Activated naive CD4-positive, alpha-beta T cell treated with anti-CD3 and anti-CD28 coated beads, Interleukin-2, amount 10 ng/mL, durations not matched to agents 7 days and 5 days (primary cell): ENCODE measurements around the gene CDH6.

ENCODE experiments used
- CTCF ChIA-PET: fragments of 350-600 bp; sonication (Branson Sonifier 250); formaldehyde crosslinking; loops from one replicate; lab custom pipeline; 2021; ENCODE audit warnings: antibody characterized with exemption; lab: Charles Lee
- DNase-seq: peaks from one replicate; pipeline ENCODE4 v3.0.0-alpha.2; 2020
- H3K27ac Mint-ChIP-seq: one replicate; pipeline ENCODE4 v1.8.0; 2021; ENCODE audit warnings: mild to moderate bottlenecking, moderate library complexity, mixed read lengths
- H3K27me3 Mint-ChIP-seq: one replicate; pipeline ENCODE4 v1.8.0; 2021; ENCODE audit warnings: mild to moderate bottlenecking, mixed read lengths
- H3K36me3 Mint-ChIP-seq: one replicate; pipeline ENCODE4 v1.8.0; 2021; ENCODE audit warnings: mixed read lengths
- H3K4me1 Mint-ChIP-seq: one replicate; pipeline ENCODE4 v1.8.0; 2021; ENCODE audit warnings: mixed read lengths
- H3K4me3 Mint-ChIP-seq: one replicate; pipeline ENCODE4 v1.8.0; 2021; ENCODE audit warnings: mild to moderate bottlenecking, moderate library complexity, mixed read lengths
- H3K9me3 Mint-ChIP-seq: one replicate; pipeline ENCODE4 v1.8.0; 2021; ENCODE audit warnings: mixed read lengths

The CDH6 gene

GRCh38 chr5:31366941-31367340 is 173.5 kb downstream of the CDH6 start:
- Mint-ChIP-seq H3K27me3 (peaks cover 7% of the 10 kb centered on the region), H3K9me3 (no peaks in the 10 kb centered on the region), H3K36me3 (no peaks in the 10 kb centered on the region), H3K4me3 (no peak overlapping the region), H3K27ac (no peak overlapping the region), H3K4me1 (no peaks in the 10 kb centered on the region)
- CTCF ChIA-PET, result no interaction called here
- no peak for DNase-seq

GRCh38 chr5:31372124-31372523 is 178.6 kb downstream of the CDH6 start:
- Mint-ChIP-seq H3K36me3 (no peaks in the 10 kb centered on the region), H3K27ac (no peak overlapping the region), H3K4me3 (no peak overlapping the region), H3K27me3 (peaks cover 11% of the 10 kb centered on the region), H3K4me1 (no peaks in the 10 kb centered on the region), H3K9me3 (no peaks in the 10 kb centered on the region)
- no peak for DNase-seq
- CTCF ChIA-PET, result no interaction called here

GRCh38 chr5:31375999-31376720 is 182.7 kb downstream of the CDH6 start:
- DNase-seq, result no peak
- H3K27ac Mint-ChIP-seq, result no peak overlapping the region
- H3K36me3 Mint-ChIP-seq, result no peaks in the 10 kb centered on the region
- no peaks in the 10 kb centered on the region for H3K4me1 Mint-ChIP-seq
- CTCF ChIA-PET, result no interaction called here
- H3K27me3 Mint-ChIP-seq, result peaks cover 4% of the 10 kb centered on the region
- H3K4me3 Mint-ChIP-seq, result no peak overlapping the region
- no peaks in the 10 kb centered on the region for H3K9me3 Mint-ChIP-seq

- Mint-ChIP-seq H3K36me3 (no peaks in the 10 kb centered on the region), H3K27me3 (peaks cover 4% of the 10 kb centered on the region), H3K9me3 (no peaks in the 10 kb centered on the region), H3K27ac (no peak overlapping the region), H3K4me1 (no peaks in the 10 kb centered on the region), H3K4me3 (no peak overlapping the region)
- no peak for DNase-seq
- CTCF ChIA-PET, result no interaction called here
These were observed 183.9 kb downstream of the CDH6 start for GRCh38 chr5:31377274-31377946.

GRCh38 chr5:31378136-31378535 is 184.7 kb downstream of the CDH6 start:
- Mint-ChIP-seq H3K9me3 (no peaks in the 10 kb centered on the region), H3K27me3 (peaks cover 4% of the 10 kb centered on the region), H3K4me1 (no peaks in the 10 kb centered on the region), H3K27ac (no peak overlapping the region), H3K36me3 (no peaks in the 10 kb centered on the region), H3K4me3 (no peak overlapping the region)
- CTCF ChIA-PET, result no interaction called here
- DNase-seq, result no peak
